ENCODE data around the gene CRIP1.

The CRIP1 gene

DNA sequence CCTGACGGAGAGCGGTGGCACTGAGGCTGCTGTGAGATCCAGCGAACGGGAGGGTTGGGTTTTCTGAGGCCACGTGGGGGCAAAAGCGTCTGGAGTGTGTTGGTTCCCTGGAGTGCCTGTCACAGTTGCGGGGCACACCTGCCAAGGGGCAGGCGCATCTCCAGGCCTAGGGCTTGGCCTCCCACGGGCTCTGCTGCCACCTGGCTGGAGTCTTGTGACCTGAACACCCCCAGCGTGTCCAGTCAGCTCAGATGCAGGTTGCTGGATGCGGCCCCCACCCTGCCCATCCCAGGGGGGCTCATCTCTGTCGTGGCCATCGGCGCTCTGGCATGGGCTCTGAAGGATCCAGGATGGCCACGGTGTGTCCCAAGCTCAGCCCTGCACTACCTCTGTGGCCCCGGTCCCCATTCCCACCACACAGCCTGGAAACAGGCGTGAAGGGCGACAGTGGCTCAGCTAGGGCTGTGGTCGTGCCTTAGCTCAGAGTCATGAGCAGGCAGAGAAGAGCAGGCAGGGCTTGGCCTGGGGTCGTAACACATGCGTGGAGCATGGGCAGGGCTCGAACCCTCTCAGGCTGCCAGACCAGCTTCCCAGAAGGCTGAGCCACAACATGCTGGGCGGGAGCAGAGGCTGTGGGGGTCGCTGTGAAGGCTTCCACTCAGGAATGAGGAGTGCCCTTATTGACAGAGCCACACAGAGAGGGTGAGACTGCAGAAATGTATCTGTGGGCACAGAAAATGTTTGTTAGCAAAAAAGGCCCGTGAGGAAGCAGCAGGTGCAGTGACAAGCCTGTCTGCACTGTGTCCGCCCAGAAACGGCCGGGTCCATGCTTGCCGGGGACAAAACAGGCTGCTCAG is 35.6 kb upstream of the CRIP1 start:
- in situ Hi-C loops (cut with MboI; ENCODE audit: low sequenced_read_pairs), result no loop called here

DNA sequence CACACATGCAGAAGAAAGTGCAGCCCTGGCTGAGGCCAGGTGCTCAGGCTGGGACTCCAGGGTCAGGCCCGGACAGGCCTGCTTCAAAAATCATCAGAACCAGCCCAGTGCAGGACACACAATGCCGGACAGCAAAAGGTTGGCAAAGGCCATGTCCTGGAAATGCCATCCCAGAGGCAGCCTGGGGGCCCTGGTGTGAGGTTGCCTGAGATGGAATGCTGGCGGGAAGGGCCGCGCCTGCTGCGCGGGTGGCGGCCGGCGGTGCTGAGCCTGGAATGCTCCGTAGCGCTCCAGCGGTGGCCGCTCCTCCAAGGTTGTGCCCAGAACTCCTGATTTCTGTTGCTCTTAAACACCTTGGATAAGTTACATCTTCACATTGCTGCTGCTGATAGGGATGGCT is 33.7 kb upstream of the CRIP1 start:
- in situ Hi-C loops (cut with MboI; ENCODE audit: low sequenced_read_pairs), result no loop called here

DNA sequence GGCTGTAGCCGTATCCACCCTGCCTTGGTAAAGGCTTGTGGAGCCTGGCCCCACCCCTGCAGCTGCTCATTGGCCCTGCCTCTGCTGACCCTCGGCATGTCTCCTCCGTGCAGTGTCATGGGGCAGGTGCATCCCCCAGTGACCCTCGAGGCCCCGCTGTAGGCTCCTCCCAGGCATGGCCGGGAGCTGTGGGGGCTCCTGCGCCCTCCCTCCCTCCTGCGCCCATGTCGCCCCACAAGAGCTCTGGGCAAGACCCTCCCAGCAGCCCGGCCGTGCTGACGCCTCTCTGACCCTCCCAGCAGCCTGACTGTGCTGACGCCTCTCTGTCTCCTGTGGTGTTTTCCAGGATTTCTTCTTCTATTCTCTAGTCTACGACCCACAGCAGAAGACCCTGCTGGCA is 32.8 kb upstream of the CRIP1 start:
- in situ Hi-C loops (cut with MboI; ENCODE audit: low sequenced_read_pairs), result no loop called here

- in situ Hi-C loops (cut with MboI; ENCODE audit: low sequenced_read_pairs), result no loop called here
Observed at GRCh38 chr14:105455086-105455640, 31.5 kb upstream of the CRIP1 start.

- in situ Hi-C loops (cut with MboI; ENCODE audit: low sequenced_read_pairs), result no loop called here
Observed at GRCh38 chr14:105455766-105456660, 30.7 kb upstream of the CRIP1 start.

DNA sequence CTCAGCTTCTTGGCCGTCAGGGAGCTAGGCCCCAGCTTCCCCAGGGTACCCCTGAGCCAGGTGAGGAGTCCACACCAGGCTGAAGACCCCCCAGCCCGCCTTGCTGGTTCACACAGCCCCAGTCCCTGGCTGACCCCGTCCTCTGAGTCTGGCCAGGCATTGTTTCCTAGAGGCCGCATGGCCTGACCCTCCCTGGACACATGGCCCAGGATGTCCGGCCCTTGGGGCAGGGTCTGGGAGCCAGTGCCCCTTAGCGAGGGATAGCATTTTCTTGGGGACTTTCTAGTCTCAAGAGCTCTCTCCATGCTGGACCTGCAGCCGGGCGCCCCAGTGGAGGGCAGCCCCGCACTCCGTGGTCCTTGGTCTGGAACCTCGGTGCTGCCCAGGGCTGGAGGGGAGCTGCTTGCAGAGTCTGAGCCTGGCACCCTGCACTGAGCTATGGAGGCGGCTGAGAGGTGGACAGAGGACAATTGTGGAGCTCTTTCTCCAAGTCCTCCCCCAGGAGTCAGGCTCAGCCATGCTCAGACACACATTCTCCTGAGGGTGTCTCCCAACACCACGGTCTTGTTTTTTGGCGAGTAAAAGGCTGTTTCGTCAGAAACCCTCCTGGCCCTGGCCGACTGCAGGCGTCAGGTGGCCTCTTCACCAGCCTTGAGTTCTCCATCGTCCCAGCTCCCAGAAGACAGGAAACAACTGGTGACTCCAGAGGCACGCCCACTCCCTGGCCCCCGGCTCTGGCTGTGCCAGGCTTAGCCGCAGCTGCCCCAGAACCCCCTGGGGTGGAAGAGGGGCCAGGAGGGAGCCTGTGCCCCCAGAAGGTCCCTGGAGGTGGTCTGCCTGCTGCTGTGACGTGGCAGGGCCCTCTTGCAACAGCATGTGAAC is 29.7 kb upstream of the CRIP1 start:
- in situ Hi-C loops (cut with MboI; ENCODE audit: low sequenced_read_pairs), result no loop called here

DNA sequence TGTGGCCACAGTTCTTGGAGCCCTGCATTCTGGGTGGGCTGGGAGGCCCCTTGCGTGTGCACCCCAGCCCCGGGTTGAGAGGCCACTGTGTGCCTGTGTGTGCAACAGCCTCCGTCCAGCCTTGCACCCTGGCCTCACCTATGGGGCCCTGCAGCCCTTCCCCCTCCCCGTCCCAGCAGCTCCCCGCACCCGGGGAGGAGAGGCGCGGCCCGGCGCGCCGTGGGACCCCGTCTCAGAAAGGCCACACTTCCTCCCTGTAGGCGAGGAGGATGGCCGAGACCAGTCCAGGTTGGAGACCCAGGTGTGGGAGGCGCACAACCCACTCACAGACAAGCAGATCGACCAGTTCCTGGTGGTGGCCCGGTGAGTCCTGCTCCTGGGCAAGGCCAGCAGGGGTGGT is 28.7 kb upstream of the CRIP1 start:
- in situ Hi-C loops (cut with MboI; ENCODE audit: low sequenced_read_pairs), result no loop called here

DNA sequence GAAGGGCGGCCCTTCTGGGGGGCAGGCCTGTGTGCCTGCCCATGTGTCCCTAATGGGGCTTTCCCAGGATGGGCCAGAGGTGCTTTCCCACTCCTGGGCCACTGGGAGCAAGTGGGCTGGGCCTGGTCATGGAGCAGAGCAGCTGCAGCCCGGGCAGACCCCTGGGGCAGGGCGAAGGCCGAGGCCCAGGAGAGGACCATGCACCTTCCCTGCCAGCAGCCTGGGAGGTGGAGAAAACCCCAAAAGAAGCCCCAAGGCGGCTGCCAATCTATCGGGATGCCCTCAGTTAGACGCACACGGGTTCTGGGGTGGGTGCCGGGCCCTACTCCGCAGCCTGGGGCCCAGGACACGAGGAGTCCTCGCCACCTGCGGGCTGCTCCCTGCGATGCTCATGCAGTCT is 28.1 kb upstream of the CRIP1 start:
- in situ Hi-C loops (cut with MboI; ENCODE audit: low sequenced_read_pairs), result no loop called here

- in situ Hi-C loops (cut with MboI; ENCODE audit: low sequenced_read_pairs), result no loop called here
Observed at GRCh38 chr14:105460116-105460515, 26.6 kb upstream of the CRIP1 start.

DNA sequence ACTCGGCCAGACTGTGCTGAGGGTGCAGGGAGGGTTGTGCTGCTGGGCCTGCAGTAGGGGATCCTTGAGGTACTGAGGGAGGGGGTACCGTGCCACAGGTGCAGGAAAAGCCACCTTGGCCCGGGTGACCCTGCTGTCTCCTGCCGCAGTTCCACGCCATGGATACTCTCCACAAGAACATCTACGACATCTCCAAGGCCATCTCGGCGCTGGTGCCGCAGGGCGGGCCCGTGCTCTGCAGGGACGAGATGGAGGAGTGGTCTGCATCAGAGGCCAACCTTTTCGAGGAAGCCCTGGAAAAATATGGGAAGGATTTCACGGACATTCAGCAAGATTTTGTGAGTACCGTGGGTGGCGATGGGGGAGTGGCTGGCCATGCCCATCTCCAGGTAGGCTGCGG is 26.1 kb upstream of the CRIP1 start:
- in situ Hi-C loops (cut with MboI; ENCODE audit: low sequenced_read_pairs), result no loop called here

DNA sequence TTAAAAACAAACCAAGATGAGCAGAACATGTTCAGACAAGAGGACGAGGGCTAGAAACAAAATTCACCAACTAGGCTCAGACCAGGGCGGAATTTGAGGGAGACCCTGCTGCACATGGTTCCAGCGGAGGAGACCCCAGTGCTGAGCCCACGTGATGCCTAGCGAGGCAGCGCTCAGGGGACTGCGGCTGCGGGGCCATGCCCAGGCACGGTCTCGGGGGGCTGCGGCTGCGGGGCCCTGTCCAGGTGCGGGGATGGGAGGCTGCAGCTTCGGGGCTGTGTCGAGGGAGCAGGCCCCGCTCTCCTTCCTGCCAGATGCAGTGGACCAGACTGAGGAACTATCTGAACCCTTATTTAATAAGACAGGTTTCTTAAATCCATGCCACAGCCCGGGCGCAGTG is 24.8 kb upstream of the CRIP1 start:
- in situ Hi-C loops (cut with MboI; ENCODE audit: low sequenced_read_pairs), result no loop called here

GRCh38 chr14:105464501-105464900 is 22.2 kb upstream of the CRIP1 start:
- in situ Hi-C loops (cut with MboI; ENCODE audit: low sequenced_read_pairs), result no loop called here

GRCh38 chr14:105465209-105466031 is 21.3 kb upstream of the CRIP1 start:
- in situ Hi-C loops (cut with MboI; ENCODE audit: low sequenced_read_pairs), result no loop called here

DNA sequence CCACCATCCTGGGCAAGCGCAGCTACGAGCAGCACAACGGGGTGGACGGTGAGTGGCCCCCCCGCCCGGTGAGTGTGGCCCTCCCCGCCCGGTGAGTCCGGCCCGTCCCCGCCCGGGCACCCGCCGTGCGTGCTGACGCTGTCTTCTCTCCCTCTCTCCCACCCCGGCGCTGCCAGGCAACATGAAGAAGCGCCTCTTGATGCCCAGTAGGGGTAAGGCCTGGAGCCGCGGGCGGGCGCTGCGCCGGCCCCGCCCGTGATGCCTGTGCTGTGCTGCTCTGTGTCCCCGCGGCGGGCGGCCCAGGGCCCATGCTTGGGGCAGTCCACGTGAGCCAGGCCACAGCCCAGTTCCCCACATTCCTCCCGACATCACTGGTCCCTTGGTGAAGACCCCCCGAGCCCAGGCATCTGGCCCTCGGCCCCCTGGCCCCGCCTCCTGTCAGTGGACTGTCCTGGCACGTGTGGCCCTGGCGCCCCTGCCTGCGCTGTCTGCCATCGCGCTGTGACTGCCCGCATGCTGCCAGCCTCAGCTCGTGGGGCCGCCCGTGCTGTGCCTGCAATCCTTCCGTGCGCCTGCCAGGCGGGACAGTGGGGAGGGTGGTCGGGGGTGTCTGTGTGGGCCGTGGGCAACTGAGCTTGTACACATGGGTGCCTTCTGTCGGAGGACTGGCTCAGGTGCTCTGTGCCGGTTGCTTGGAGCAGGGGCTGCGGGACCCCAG is 20.0 kb upstream of the CRIP1 start:
- in situ Hi-C loops (cut with MboI; ENCODE audit: low sequenced_read_pairs), result no loop called here

DNA sequence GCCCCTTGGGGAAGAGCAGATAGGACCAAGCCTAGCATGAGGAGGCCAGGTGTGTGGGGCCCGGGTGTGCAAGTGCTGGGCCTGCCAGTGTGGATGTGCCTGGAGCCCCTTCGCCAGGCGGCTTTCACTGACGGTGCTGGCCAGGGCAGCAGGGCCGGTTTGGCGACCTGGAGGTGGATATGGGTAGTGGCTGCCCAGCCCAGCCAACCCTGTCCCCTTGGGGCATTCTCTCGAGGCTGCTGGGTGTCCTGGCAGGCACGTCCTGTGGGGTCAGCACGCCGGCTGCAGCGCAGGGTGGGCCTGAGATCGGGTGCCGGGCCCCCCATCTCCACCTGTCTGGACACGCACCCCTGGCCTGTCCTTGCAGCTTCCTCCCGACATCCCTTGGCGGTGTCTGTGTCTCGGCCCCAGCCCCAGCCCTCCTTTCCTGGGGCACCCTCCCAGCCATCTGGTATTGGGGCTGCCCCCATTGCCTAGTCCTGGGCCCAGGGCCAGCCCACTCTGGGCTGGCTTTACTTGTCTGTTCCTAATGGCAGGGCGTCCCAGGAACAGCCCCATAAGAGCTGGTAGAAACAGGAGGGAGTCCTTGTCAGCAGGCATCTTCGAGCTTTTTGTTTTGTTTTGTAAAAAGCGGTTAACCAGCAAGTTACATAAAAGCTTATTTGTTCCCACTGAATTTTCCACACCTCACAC is 19.3 kb upstream of the CRIP1 start:
- in situ Hi-C loops (cut with MboI; ENCODE audit: low sequenced_read_pairs), result no loop called here

GRCh38 chr14:105467942-105468471 is 18.7 kb upstream of the CRIP1 start:
- in situ Hi-C loops (cut with MboI; ENCODE audit: low sequenced_read_pairs), result no loop called here

GRCh38 chr14:105468621-105469241 is 18.0 kb upstream of the CRIP1 start:
- in situ Hi-C loops (cut with MboI; ENCODE audit: low sequenced_read_pairs), result no loop called here

Data from HL-60/S4 treated with retinoic acid at 250 ng/mL for 4 days and 3 days (cell line).